IPS-NIHi7 (cell line): ENCODE results near the gene KLHL29.
A peak's percentile ranks its signal among the peaks of the same experiment; 100 is the strongest.

ENCODE experiments used
- DNase-seq: peaks from one replicate; pipeline ENCODE4 v3.0.0; 2012; ENCODE audit warnings: mixed read lengths; ENCODE audit errors: extremely low spot score

The KLHL29 gene

DNA sequence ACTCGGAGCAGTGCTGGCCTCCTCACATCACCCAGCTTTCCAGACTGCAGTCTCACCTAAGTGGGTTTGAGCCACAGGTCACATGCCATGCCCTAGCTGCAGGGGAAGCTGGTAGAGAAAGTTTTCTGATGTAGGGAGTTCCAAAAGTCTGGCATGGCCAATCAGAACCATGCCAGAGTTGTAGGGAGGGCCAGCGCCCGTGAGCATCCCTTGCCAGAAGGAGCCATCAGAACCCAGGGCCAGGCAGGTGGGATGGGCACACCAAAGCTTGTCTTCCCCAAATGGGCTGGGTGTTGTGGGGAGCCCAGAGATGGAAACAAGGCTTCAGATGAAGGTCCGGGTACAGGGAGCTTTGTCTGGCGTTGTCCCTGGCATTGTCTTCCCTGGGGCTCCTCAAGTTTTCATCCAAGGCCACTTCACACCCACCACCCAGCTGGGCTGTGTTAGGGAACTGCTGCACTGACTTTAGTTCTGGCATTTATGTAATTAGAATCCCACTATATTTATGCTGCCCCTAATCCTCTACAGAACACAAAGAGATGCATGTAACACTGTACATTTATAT lies 247.9 kb downstream of the KLHL29 start:
- DNase-seq, result no peak

DNA sequence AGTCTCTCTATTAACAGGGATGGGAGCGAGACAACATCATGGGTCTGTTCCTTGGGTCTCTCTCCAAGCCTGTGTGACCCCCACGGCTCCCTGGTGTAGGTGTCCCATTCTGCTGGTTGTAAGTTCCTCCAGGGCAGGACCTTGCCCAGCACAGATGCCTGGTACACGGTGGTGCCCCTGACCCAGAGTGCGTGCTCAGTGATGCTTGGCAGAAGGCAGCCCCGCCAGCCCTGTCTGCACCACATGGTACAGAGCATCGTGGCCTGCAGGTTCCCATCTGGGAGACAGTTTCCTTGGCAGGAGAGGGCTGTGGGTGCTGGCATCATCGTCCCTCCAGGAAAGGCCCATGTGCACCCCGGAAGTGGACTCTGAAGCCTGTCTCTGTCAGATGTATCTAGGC lies 249.0 kb downstream of the KLHL29 start:
- DNase-seq, result no peak

- no peak for DNase-seq
Observed at GRCh38 chr2:23635442-23636340, 250.7 kb downstream of the KLHL29 start.

GRCh38 chr2:23636426-23636825 lies 251.4 kb downstream of the KLHL29 start:
- peak; percentile 50 for DNase-seq

- peak; percentile 32 for DNase-seq
Observed at GRCh38 chr2:23637011-23637778, 252.2 kb downstream of the KLHL29 start.

- DNase-seq, result peak; percentile 43
Observed at GRCh38 chr2:23639406-23639982, 254.5 kb downstream of the KLHL29 start.

GRCh38 chr2:23640711-23641110 lies 255.7 kb downstream of the KLHL29 start:
- no peak for DNase-seq

DNA sequence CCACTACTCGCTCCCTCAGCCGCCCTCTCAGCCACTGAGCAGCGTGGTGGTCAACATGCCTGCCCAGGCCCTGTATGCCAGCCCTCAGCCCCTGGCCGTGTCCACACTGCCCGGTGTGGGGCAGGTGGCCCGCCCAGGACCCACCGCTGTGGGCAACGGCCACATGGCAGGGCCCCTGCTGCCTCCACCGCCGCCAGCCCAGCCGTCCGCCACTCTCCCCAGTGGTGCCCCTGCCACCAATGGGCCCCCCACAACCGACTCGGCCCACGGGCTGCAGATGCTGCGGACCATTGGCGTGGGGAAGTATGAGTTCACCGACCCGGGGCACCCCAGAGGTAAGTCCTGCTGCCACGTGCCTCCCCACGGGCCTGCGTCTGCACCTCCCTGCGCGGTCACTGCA lies 257.5 kb downstream of the KLHL29 start:
- DNase-seq, result no peak

- DNase-seq, result no peak
Observed at GRCh38 chr2:23645230-23645808, 260.3 kb downstream of the KLHL29 start.

GRCh38 chr2:23647563-23647962 lies 262.6 kb downstream of the KLHL29 start:
- no peak for DNase-seq

GRCh38 chr2:23649303-23649702 lies 264.3 kb downstream of the KLHL29 start:
- DNase-seq, result no peak

DNA sequence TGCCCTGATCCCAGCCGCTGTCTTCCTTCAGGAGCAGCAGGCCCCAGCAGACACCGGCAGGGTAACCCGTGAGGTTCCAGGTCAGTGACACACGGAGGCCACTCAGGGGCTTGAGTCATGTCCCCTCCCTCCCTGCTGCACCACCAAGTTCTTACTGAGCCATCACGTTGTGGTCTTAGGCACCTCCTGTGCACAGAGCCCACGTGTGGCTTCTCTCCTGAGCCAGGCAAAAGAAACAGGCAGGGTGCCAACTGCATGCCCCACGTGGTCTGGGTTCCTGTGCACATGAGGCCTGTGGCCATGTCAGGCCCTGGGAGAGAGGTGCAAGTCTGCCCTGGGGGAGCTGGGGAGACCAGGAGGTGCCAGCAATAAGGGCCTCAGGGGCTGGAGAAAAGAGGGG lies 264.8 kb downstream of the KLHL29 start:
- DNase-seq, result no peak

DNA sequence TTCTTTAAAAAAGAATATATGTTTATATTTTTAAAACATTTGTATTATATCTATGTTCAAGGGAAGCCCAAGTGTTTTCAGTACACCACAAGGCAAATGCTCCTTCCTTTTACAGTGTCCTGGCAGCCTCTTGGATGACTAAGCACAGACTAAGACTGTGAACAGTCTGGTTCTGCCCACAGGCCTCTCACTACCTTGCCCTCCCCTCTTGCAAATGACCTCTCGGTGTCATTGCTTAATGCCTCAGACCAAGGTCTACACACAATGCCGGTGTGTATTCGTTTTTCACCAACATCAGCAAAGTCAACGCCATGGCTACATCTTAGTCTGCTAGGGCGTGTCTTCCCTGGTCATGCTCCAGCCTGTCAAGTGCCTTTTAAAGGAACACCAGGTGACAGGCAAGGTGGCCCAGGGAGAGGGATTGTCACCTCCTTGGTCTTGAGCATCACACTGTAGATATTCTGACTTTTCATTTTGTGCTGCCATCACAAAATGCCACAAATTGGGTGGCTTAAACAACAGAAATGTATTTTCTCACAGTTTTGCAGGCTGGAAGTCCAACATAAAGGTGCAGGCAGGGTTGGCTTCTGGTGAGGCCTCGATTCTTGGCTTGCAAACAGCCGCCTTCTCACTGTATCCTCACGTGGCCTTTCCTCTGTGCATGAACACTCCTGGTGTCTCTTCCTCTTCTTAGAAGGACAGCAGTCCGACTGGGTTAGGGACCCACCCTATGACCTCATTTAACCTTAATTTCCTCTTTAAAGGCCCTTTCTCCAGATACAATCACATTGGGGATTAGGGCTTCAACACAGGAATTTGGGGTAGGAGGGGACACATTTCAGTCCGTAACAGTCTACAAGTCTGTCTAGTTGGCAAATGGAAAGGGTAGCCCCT lies 266.5 kb downstream of the KLHL29 start:
- no peak for DNase-seq

DNA sequence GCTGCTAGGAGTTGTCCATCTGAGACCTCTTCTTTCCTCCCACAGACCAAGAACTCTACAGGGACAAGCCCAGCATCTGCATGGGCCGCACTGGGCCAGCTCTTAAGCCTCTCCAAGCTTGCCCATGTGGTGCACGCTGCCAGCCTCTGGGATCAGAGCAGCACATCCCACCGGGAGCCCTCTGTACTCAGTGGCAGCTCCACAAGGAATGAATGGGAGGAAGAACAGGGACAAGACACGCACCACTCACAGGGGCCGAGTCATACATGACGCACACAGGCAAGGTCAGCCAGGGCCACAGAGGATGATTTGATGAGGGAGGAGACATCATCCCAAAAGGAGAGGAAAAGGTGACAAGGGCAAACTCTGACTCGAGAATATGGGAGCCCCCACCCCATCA lies 268.3 kb downstream of the KLHL29 start:
- DNase-seq, result no peak

DNA sequence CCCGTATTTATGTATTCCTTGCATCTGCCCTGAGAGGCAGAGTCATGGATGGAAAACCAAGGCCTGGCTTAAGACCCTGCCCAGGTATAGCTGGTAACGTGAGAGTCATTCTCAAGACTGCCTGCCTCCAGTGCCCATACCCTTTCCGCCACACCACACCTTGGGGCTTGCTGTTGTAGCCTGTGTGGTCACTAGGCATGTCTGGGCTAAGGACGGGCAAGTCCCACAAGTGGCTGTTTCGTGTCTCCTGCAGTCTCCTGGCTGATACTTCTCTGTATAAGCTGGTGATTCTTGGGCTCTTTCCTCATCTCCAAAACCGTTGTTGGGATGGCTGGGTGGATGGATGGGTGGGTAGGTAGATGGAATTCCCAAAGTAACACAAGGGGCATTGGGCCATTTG lies 269.8 kb downstream of the KLHL29 start:
- no peak for DNase-seq

GRCh38 chr2:23655934-23656596 lies 271.1 kb downstream of the KLHL29 start:
- DNase-seq, result no peak

DNA sequence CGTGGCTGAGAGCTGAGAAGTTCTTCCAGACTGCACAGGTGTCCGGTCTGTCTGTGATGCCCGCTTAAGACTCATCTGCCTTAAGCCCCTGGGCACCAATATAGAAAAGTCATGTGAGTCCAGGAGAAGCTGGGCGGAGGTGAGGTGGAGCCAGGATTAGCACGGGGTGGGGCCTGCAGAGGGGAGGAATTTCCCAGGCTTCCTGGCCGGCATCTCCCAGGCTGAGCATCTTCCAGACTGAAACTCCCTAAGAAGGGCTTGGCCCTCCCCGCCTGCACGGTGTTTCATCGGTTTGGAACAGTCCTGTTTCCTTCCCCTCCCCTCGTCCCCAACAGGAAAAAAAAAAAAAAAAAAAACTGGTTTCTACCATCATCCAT lies 271.6 kb downstream of the KLHL29 start:
- no peak for DNase-seq

GRCh38 chr2:23657371-23657770 lies 272.4 kb downstream of the KLHL29 start:
- DNase-seq, result no peak

DNA sequence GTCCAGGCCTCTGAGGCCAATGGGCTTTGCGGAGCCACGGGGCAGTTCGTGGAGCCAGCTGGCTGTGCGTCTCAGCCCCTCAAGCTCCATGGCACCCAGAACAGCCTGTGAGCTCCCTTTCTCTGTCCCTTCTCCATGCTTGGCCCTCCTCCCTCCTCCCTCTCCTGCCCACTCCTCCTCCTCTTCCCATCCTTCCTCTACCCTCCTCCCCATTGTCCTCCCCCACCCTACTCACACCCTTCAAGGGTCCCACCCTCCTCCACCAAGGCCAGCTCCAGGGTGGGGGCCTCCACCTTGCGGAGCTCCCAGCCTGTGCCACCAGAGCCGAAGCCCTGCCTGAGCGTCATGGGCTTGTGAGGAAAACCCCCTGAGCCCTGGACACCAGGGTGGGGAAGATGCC lies 273.0 kb downstream of the KLHL29 start:
- DNase-seq, result no peak

DNA sequence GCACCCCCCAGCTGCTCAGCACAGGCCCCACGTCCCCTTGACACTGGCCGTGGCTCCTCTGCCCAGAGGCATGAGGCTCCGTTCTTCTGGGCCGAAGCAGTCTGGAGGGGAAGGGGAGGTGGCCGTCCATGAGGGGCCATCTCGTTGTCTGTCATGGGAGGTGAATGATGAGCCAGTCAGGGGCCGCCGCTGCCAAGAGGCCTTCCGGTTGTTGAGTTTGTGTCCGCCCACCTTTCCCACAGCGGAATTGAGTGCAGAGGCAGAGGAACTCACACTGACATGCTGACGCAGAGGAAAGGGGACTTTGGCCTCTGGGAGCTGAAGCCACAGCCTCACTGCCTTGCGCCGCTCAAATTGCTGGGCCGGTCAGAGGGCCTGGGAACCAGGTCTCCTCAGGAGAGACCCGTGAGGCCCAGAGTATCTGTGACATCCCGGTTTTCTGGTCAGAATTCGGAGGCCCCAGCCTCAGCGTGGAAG lies 273.5 kb downstream of the KLHL29 start:
- DNase-seq, result no peak
